ENCODE measurements around the gene MROH2A. TPM values are rescaled to one million over a fixed set of nuclear protein-coding genes. Genes with fewer than 3 reads are reported as not detected.

MROH2A gene
- total RNA-seq, 1 donor = not detected

DNA sequence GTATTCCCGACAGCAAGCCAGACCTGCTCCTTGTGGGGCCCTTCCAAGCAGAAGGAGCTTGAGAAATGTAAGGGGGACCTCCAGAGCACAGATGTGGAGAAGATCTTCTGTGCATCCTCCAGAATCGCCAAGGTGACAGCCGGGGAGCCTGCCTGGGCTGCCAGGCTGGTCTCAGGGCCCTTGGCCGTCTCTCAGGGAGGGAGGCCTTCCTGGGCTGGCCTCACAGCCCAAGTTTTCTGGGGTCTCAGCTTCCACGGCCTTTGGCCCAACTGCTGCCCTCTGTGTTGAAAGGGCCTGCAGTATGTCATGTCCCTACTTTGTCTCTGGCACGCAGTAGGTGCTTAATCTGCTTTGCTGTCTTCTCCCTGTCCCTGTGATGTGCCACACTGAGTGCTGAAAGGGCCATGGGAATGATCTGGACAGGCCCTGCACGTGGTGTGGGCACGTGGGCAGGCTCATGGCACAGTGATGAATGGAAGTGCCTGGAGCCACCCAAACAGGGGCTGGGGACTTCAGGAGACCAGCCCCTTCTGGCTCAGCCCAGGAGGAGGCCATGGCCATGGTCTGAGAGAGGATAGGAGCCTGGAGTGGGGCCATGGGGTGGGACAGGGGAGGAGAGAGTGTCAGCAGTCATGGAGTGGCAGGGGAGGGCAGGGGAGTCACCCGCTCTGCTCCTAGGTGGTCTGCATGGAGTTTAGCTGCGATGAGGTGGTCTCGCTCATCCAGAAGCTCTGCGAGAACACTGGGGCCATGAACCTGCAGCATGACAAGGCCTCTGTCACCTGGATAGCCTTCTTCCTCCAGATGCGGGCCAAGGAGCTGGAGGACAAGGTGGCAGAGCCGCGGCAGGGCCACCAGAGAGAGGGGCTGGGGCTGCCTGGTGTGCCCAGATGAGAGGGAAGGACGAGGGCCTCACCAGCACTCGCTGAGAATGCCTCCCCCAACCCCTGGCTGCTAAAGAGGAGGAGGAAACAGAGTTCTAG lies 40.8 kb downstream of the MROH2A start:
- no peak for DNase-seq (ENCODE audit: low read depth in 2 of 3, low spot score in 2 of 3)

DNA sequence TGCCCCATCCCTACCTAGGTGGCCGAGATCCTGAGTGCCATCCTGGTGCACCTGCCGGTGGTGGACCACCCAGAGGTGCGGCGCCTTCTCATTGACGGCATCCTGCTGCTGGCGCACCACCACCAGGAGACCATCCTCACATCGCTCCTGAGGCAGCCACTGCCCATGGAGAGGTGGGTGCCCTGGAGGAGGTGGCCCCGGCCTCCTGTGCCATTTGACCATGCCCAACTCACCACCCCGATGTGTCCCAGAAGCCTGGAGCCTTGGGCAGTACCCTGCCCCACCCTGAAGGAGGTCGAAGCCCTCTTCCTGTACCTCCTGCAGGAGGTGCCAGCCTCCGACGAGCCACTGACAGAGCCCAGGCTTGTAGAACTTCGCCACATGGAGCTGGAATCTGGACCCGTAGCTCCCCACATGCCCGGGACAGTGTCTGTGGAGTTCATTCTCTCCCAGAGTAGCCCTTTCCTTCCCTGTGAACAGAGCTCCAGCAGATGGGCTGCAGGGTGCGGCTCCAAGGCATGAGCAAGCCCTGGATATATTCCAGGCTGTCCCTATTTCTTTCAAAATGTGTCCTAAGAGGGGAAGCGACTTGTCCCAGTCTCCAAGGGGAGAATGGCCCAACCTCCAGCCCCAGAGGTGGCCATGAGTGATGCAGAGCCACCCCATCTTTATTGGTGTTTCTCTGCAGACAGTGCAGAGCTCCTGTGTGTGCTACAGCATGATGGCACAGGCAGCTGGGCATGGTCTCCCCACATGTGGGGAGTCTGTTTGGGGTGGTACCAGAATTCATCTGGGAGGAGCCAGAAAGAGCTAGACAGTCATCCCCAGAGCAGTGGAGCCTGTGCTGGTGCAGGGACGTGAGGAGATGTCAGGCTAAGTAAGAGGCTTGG lies 42.0 kb downstream of the MROH2A start:
- no peak for DNase-seq (ENCODE audit: low read depth in 2 of 3, low spot score in 2 of 3)

DNA sequence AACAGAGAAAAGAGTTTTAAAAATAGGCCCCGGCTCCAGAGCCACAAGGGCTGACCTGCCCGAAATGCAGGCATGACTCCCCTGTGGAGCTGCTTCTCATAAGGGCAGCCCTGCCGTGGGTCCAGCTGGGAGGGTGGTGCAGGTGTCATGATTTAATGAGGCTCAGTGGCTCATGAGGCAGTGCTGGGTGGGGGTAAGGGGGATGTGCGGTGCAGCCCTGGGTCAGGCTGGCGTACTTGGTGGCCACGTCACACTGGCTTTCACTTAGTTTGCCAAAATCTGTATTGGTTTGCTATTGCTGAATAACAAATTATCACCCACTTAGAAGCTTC lies 42.6 kb downstream of the MROH2A start:
- DNase-seq (ENCODE audit: low read depth in 2 of 3, low spot score in 2 of 3) = no peak

DNA sequence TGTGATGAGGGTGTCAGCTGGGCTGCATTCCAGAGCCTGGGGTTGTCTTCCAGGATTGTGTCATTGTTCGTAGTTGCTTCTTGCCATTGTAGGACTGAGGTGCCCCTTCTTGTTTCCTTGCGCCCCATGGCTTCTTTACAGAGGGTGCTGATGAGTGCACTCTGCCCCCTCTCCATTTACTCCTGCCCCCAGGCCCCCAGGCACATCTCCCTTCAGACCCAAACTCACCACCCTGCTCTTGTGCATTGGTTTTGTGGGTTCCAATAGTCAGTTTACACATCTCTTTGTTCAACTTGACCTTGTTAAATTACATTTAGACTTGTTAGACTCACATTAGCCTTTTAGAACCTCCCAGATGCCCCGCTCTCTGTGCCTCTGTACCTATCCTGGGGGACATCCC lies 43.1 kb downstream of the MROH2A start:
- no peak for DNase-seq (ENCODE audit: low read depth in 2 of 3, low spot score in 2 of 3)

DNA sequence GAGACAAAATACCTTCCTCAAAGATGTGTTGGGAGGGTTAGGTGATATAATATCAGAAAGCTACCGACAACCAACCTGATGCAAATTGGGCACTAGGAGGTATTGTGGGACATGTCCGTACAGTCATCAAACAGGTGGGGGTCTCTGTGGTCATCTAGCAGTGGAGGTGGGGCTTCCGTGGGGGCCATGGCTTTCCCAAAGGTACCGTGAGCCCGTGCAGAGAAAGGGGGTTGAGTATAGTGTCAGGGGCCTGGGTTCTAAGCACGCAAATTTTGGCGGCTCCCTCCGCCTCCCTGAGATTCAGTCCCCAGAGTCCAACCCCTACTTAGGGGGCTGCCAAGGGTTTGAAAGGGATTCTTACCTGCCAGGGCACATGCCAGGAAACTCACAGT lies 43.6 kb downstream of the MROH2A start:
- no peak for DNase-seq (ENCODE audit: low read depth in 2 of 3, low spot score in 2 of 3)

DNA sequence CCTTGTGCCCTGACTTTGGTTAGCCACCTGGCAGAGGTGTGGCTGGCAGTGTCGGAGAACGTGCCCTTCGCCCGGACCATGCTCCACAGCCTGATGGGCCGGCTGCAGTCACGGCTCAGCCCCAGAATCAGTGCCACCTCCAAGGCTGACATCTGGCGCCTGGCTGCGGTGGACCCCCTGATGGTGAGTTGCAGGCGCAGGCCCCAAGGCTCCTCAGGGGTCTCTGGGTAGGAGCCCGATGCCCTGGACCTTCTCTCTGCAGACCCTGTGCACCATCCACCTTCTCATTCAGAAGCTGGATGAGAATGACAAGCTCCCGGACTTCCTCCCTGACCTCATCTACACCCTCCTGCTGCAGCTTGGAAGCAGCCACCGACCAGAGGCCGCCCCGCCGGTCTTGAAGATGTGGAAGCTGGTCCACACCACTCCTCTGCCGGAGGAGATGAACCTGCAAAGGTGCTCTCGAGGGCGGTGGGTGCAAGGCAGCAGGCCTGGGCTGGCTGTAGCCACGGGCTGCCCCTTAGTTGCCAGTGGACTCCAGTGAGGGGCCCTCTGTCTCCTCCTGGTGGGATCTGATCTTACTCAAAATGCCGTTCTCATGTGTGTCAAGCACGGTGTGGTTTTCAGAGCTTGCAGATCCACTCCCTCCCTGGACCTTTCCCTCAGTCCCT lies 44.1 kb downstream of the MROH2A start:
- DNase-seq (ENCODE audit: low read depth in 2 of 3, low spot score in 2 of 3) = no peak

DNA sequence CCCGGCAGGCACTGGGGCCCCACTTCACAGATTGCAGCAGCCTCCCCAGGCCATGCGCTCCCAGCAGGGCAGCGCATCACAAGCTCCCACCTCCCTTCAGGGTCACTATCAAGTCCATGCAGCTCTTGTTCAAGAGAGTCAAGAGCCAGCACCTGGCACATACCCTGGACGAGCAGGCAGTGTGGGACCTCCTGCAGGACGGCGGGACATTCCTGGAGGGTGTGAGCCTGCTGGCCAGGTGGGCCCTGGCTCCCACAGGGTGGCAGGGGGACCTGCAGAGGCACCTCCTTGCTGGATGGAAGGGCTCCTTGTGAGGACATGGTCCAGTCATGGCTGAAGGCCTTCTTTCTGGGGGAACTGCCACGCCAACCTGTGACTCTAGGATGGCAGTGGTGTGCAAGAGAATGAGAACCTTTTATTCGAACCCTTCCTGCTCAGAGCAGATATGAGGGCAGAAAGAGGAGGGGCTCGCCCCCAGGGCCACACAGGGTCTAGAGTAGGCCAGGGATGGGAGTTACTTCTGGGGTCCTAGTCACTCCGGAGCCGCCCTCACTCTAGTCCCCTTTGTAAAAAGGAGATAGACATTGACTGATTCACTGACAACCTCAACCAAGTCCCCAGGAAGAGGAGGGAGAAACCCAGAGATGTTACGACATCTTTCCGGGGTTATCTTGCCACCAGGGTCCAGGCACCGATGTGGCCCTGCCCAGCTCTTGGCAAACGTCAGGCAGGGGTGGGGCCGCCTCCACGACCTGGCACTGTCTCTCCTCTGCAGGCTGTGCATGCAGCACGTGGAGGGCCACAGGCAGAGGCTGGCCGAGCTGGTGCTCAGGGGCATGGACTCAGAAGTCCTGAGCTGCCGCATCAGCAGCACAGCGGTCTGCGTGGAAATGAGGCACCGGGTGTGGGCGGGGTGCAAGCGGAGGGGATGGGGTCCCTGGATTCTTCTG lies 44.9 kb downstream of the MROH2A start:
- DNase-seq (ENCODE audit: low read depth in 2 of 3, low spot score in 2 of 3) = no peak

DNA sequence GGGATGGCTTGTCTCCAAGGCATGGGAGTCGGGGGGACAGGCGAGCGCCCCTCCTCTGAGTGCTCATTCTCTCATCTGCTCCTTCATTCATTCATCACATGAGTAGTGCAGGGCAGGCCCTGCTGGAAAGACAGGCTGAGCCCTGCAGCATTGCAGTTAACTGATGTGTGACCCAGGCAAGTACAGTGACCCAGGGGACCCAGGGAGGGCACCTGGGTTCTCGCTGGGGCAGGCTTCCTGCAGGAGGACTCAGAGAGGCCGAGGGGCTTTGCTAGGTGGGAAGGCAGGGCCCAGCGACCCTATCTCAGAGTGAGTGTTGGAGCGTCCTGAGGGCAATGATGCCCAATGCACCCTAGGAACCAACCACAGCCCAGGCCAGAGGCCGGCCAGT lies 45.6 kb downstream of the MROH2A start:
- DNase-seq (ENCODE audit: low read depth in 2 of 3, low spot score in 2 of 3) = no peak

DNA sequence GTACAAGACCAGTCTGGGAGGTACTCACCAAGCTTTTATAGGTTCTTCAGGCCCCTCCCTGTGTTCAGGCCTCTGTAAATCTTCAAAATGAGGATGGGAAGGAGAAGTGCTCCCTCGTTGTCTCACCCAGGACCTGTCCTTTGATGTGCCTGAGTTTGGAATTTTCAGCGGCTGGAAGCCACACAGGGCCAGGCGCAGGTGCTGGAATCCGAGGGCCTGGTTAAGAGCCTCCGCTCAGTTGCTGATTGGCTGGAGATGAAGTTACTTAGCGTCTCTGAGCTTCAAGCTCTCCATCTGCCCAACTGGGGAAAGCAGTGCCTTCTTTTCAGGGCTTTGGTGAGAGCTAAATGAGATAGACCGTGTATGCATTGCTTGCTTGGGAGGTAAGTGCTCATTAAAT lies 46.2 kb downstream of the MROH2A start:
- no peak for DNase-seq (ENCODE audit: low read depth in 2 of 3, low spot score in 2 of 3)

DNA sequence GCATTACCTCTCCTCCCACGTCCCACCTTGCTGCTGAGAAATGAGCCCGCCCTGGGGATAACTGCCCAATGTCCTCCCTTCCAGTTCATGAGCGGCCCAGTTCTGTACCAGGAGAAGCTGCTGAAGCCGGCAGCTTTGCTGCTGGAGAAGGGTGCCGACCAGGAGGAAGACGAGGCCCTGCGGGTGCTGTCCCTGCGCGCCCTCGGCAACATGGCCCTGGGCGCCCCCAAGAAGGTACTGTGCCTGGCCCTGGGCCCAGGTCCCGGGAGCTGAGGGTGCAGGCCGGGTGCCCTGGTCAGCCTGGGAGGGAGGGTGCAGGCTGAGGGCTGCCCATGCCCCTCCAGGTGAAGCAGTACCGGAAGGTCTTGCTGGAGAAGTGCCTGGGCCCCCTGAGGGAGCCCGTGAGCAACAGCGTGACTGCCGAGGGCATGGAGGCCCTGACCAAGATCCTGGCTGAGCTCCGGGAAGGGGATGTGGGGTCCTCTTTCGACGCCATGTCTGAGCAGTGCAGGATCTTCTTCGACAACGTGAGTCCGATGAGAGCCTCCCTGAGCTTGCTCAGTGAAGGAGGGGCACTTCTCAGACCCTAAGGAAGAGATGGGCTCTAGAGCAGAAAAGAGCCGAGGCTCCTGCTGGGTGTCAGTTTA lies 50.5 kb downstream of the MROH2A start:
- no peak for DNase-seq (ENCODE audit: low read depth in 2 of 3, low spot score in 2 of 3)

DNA sequence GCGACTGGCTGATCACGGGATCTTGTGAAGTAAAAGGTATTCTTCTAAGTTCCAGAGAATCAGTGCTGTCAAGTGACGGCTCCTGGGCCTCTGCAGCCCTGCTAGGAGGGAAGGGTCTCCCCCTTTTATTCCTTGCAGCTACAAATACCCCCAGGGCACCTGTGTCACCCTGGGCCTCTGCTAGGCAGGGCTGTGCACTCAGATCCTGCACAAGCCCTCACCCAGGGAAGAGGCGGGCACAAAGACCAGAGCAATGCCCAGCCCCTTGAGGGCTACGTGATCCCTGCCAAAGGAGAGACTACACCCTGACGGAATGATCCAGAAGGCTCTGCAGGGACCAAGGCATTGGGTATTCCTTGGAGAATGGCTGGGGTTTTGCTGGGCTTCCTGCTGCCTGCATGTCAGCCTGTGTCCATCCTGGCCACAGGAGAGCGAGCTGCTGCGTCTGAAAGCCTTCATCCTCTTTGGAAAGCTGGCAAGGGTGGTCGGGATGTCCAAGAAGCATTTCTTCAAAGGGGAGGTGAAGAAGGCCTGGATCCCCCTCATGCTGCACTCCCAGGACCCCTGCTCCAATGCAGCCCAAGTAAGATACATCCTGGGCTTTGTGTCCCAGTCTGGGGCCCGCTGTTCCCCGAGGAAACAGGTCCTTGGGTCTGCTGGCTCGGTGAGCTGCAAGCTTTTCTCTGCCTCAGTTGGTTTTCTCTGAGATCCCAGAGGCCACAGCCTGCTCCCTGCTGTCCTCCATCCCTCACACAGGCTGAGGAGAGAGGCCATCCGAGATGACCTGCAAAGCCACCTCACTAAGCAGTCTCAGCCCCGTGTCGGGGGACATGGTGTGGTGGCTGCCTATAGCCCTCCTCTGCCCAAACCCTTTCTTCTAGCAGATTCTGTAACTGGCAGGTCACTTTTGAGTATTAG lies 51.3 kb downstream of the MROH2A start:
- DNase-seq (ENCODE audit: low read depth in 2 of 3, low spot score in 2 of 3) = no peak

DNA sequence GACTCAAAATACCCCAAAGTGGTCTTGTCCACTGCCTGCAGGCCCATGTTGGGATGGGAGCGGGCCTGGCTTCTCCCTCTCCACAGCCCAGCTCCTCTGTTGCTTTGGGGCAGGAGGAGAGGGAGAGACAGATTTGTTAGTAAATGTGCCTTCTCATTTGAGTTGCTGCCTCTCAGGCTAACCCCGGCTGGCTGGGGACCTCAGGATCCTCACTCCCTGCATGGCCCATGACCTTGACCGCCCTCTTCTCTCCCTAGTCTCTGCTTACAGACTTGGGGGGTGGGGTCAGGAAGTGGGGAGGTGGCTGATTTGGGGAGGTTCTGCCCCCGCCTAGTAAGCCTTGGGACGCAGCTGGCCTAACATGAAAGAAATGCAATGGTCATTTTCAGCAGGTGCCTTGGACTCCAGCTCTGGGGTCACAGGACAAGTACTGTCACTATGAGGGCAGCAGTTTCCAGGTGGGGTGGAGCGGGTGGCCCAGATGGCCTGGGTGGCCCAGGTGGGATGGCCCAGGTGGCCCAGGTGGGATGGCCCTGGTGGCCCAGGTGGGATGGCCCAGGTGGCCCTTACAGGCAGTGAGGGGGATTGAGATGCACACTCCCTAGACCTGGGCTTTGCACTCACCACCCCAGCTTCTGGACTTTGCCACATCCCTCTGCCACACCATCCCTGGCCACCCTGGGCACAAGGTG lies 52.1 kb downstream of the MROH2A start:
- no peak for DNase-seq (ENCODE audit: low read depth in 2 of 3, low spot score in 2 of 3)

DNA sequence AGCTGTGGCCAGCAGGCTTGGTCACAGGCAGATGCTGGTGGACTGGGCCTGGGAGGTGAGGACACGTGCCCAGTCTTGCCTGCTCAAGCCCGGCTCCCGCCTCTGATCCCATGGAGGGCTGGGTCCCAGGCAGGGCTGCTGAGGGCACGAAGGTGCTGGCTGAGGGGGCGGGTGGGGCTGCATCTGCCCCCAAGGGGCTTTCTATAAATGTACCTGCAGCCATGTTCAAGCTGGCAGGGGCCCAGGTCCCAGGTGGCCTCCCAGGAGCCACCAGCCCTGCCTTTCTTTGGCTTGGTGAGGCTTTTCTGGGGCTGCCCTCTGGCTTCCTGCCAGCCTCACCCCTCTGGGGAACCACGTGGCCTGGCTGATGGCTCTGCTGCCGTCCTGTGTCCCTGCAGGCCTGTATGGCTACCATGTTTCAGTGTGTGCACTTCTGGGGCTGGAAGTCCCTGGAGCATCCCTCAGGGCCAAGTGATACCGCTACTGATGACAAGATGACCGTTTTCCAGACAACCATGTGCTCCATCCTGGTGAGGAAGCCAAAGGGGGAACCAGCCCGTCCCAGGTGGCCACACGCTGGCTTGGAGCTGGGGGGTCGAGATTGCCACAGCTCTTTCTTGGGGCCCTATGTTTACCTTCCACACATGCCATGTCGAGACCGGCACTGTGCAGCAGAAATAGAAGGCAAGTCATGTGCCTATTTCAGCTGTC lies 53.0 kb downstream of the MROH2A start:
- DNase-seq (ENCODE audit: low read depth in 2 of 3, low spot score in 2 of 3) = no peak

DNA sequence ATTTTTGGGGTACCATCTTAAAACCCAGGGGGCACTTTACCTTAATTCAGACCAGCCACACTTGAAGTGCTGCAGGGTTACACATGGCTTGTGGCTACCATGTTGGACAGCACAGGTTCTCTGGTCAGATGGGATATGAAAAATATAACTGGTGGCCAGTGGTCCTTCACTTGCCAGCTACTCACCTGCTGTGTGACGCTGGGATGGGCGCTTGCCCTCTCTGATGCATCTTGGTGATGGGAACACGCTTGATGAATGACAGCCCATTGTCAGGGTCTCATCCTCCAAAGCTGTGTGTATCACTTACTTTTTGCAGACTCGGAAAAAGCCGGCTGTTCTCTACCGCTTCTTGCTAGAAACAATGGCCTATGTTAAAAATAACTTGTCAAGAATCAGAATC lies 53.7 kb downstream of the MROH2A start:
- DNase-seq (ENCODE audit: low read depth in 2 of 3, low spot score in 2 of 3) = no peak

DNA sequence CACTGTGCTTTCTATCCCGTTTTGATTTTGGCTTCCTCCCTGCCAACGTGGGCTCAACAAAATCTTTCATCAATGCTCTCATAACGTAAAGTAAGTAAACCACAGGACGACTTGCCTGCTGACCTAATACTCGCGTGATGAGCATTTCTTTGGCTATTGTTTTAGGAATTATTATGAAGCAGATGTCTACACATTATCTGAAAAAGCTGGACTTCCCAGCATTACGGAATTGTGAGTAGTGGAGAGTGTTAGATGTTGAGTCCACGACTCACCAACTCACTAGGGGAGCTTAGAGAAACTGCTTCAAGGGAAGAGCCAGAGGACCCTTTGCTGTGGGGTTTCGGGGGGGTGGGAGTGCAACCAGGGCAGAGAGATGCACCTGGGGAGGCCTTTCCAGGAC lies 54.3 kb downstream of the MROH2A start:
- no peak for DNase-seq (ENCODE audit: low read depth in 2 of 3, low spot score in 2 of 3)

DNA sequence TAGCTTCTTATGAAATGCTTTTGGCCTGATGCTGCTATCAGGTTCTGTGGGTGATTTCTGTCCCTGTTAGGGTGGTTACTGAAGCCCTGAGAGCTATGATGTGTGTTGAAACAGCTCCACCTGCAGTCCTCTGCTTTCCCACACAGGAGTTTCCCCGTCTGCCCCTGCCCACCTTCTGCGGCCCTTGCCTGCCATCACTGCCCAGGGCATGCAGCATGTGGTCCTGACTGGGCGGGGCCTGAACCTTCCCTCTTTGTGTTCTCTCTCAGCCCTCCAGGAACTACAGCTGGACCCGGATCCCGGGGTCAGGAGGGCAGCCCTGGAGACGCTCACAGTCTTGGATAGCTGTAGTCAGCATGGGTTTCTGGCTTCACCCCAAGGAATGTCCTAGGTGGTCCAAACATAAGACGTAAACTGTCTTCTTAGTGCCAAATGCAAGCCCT lies 54.8 kb downstream of the MROH2A start:
- DNase-seq (ENCODE audit: low read depth in 2 of 3, low spot score in 2 of 3) = peak in 1 of 3 donors; percentile 26

DNA sequence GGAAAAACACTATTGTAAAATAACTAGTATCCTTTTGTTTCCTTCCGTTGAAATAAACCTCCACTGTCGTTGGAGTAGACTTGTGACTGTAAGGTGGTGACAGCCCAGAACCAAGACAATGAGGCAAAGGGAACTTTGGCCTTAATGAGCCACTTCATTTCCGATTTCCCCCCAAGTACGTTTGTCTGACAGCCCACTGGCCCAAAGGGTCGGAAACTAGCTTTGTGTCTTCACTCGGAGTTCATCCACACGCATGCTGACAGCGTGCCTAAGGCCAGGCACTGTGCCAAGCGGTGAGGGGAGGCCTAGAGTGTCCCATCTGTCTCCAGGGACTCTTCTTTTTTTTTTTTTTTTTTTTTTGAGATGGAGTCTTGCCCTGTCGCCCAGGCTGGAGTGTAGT lies 55.2 kb downstream of the MROH2A start:
- no peak for DNase-seq (ENCODE audit: low read depth in 2 of 3, low spot score in 2 of 3)
